Stimulated activated effector memory CD8-positive, alpha-beta T cell treated with anti-CD3 and anti-CD28 coated beads, Interleukin-12 subunit alpha, Interleukin-12 subunit beta, amount 100 ng/mL, for 72 hours (primary cell): ENCODE measurements around the gene RCOR2.

Experiments used
- ATAC-seq: fragments of 150-1000 bp; cut with Tn5 transposase; 2 replicates; pipeline ENCODE4 v1.10.0; 2021
- DNase-seq, 2 donors: peaks; one replicate each; pipeline ENCODE4 v3.0.0; 2021 to 2022; ENCODE audit warnings: low spot score in 2 of 2
- H3K27ac Mint-ChIP-seq: one replicate; pipeline ENCODE4 v1.8.0; 2022; ENCODE audit warnings: mild to moderate bottlenecking, mixed read lengths
- H3K36me3 Mint-ChIP-seq: one replicate; pipeline ENCODE4 v1.8.0; 2022; ENCODE audit warnings: mild to moderate bottlenecking, mixed read lengths
- H3K4me1 Mint-ChIP-seq: one replicate; pipeline ENCODE4 v1.8.0; 2022; ENCODE audit warnings: mixed read lengths
- H3K4me3 Mint-ChIP-seq: one replicate; pipeline ENCODE4 v1.8.0; 2022; ENCODE audit warnings: mild to moderate bottlenecking, mixed read lengths
- H3K9me3 Mint-ChIP-seq: one replicate; pipeline ENCODE4 v1.8.0; 2022; ENCODE audit warnings: mixed read lengths

The RCOR2 gene

GRCh38 chr11:63938479-63939396 lies 21.8 kb upstream of the RCOR2 start, which contains the start of gene NAA40:
NAA40 (plus strand) TSS chr11:63939002; CDS start chr11:63939097, 95 bp downstream.
- DNase-seq (peak; percentile 93 to 96), ATAC-seq (peak; percentile 97)
- H3K4me3 Mint-ChIP-seq: peak within 1 kb of the TSS; percentile 77
- peaks cover 18% of the 10 kb centered on the region for H3K36me3 Mint-ChIP-seq
- peaks cover 25% of the 10 kb centered on the region for H3K4me1 Mint-ChIP-seq
- H3K27ac Mint-ChIP-seq: peak within 1 kb of the TSS; percentile 64
- no peaks in the 10 kb centered on the region for H3K9me3 Mint-ChIP-seq

DNA sequence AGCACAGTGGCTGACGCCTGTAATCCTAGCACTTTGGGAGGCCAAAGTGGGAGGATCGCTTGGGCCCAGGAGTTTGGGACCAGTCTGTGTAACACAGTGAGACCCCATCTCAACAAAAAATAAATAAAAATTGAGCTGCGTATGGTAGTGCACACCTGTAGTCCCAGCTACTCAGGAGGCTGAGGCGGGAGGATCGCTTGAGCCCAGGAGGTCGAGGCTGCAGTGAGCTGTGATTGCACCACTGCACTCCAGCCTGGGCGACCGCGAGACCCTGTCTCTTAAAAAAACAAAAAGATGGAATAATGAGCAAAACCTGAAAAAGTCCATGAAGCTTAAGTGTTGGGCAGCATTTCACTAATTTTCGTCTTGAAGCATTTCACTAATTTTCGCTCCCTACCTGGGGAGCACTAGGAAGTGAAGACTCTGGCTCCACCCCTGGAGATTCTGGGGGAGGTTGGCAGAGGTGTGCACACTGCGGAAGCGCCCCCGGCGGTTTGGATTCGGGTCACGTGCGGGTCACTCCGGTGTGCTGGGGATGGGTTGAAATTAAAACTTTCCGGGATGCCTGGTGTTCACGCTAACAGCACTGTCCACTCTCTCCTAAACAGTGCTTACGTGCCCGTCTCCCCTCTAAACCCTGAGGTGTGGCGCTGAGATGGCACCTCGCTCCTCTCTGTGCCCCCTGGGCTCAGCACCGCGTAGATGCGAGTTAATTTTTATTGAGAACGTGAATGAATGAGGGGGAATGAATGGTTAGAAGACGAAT lies 20.9 kb upstream of the RCOR2 start:
- H3K4me3 Mint-ChIP-seq: peak overlapping the region; percentile 77
- DNase-seq (no peak), ATAC-seq (peak; percentile 38)
- H3K36me3 Mint-ChIP-seq: peaks cover 18% of the 10 kb centered on the region
- H3K27ac Mint-ChIP-seq: peak overlapping the region; percentile 64
- H3K9me3 Mint-ChIP-seq: no peaks in the 10 kb centered on the region
- peaks cover 24% of the 10 kb centered on the region for H3K4me1 Mint-ChIP-seq

DNA sequence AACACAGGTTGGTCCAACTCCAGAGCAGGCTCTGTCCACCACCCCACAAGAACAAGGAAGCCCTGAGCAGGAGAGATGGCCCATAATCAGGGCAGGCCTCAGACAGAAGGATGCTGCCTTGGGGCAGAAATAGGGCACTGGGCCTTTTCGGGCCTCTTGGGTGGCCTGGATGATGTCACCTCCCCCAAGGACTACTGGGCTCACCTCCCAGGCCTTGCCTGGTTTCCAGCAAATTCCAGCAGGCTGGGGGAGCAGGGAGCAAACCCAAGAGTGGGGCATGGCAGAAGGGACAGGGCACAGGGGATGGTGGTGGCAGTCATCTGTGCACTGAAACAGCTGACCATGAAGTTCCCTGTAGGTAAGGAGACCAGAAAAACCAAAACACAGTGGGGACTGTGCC lies 16.5 kb upstream of the RCOR2 start:
- DNase-seq (no peak), ATAC-seq (no peak)
- H3K9me3 Mint-ChIP-seq: no peaks in the 10 kb centered on the region
- no peak overlapping the region for H3K4me3 Mint-ChIP-seq
- H3K27ac Mint-ChIP-seq: peak overlapping the region; percentile 44
- H3K4me1 Mint-ChIP-seq: peaks cover 10% of the 10 kb centered on the region
- peaks cover 6% of the 10 kb centered on the region for H3K36me3 Mint-ChIP-seq

GRCh38 chr11:63931876-63932275 lies 14.9 kb upstream of the RCOR2 start:
- DNase-seq (no peak), ATAC-seq (peak; percentile 22)
- no peak overlapping the region for H3K27ac Mint-ChIP-seq
- no peaks in the 10 kb centered on the region for H3K9me3 Mint-ChIP-seq
- H3K4me3 Mint-ChIP-seq: no peak overlapping the region
- H3K4me1 Mint-ChIP-seq: no peaks in the 10 kb centered on the region
- no peaks in the 10 kb centered on the region for H3K36me3 Mint-ChIP-seq

DNA sequence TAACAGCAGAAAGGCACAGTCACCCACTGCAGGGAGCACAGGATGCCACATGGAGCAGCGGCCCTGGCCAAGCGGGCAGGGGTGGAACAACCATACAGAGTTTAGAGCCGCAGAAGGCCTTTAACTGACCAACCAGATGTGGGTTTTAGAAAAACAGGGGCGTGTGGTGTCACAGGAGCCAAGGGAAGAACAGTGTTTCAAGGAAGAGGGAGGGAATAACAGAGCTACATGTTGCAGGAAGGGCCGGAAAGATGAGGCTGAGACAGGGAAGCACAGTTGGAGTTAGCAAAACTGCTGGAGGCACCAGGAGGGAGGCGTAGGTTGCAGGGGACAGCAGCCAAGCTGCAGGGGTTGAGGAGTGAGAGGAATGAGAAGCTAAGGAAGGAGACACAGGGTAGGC lies 14.1 kb upstream of the RCOR2 start:
- H3K4me3 Mint-ChIP-seq: no peak overlapping the region
- no peaks in the 10 kb centered on the region for H3K36me3 Mint-ChIP-seq
- ATAC-seq (no peak), DNase-seq (no peak)
- no peaks in the 10 kb centered on the region for H3K4me1 Mint-ChIP-seq
- H3K9me3 Mint-ChIP-seq: no peaks in the 10 kb centered on the region
- no peak overlapping the region for H3K27ac Mint-ChIP-seq

GRCh38 chr11:63929616-63930015 lies 12.7 kb upstream of the RCOR2 start:
- no peak overlapping the region for H3K27ac Mint-ChIP-seq
- no peaks in the 10 kb centered on the region for H3K9me3 Mint-ChIP-seq
- ATAC-seq (no peak), DNase-seq (no peak)
- H3K4me1 Mint-ChIP-seq: no peaks in the 10 kb centered on the region
- H3K4me3 Mint-ChIP-seq: no peak overlapping the region
- no peaks in the 10 kb centered on the region for H3K36me3 Mint-ChIP-seq

DNA sequence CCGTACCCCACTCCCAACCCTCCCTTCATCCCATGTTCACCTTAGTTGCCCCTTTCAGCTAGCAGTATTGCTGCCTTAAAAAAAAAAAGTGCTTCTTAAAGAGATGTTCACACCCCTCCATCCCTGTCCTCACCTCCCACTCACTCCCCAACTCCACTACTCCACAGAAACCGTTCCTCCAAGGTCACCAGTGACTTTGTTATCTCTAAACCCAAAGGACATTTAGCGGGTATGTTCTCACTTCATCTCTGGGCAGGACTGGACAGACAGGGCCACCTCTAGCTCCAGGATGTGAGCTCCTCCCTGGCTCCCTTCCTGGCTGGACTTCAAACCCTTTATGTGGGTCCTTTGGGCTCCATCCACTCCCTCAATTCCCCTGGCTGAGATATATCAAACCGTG lies 6.4 kb upstream of the RCOR2 start:
- no peak for ATAC-seq
- DNase-seq: no peak
- H3K4me3 Mint-ChIP-seq: no peak overlapping the region
- H3K9me3 Mint-ChIP-seq: no peaks in the 10 kb centered on the region
- no peaks in the 10 kb centered on the region for H3K36me3 Mint-ChIP-seq
- H3K27ac Mint-ChIP-seq: no peak overlapping the region
- peaks cover 7% of the 10 kb centered on the region for H3K4me1 Mint-ChIP-seq

- DNase-seq: no peak
- Mint-ChIP-seq H3K4me1 (peaks cover 9% of the 10 kb centered on the region), H3K27ac (peak overlapping the region; percentile 60), H3K4me3 (no peak overlapping the region), H3K9me3 (no peaks in the 10 kb centered on the region), H3K36me3 (no peaks in the 10 kb centered on the region)
- ATAC-seq: no peak
Measured at GRCh38 chr11:63922673-63923192, 5.8 kb upstream of the RCOR2 start.

- H3K4me3 Mint-ChIP-seq: no peak overlapping the region
- H3K36me3 Mint-ChIP-seq: no peaks in the 10 kb centered on the region
- peaks cover 17% of the 10 kb centered on the region for H3K4me1 Mint-ChIP-seq
- H3K9me3 Mint-ChIP-seq: no peaks in the 10 kb centered on the region
- H3K27ac Mint-ChIP-seq: no peak overlapping the region
- no peak for ATAC-seq
- peak in 1 of 2 donors; percentile 29 for DNase-seq
Measured at GRCh38 chr11:63920939-63921417, 4.0 kb upstream of the RCOR2 start.

DNA sequence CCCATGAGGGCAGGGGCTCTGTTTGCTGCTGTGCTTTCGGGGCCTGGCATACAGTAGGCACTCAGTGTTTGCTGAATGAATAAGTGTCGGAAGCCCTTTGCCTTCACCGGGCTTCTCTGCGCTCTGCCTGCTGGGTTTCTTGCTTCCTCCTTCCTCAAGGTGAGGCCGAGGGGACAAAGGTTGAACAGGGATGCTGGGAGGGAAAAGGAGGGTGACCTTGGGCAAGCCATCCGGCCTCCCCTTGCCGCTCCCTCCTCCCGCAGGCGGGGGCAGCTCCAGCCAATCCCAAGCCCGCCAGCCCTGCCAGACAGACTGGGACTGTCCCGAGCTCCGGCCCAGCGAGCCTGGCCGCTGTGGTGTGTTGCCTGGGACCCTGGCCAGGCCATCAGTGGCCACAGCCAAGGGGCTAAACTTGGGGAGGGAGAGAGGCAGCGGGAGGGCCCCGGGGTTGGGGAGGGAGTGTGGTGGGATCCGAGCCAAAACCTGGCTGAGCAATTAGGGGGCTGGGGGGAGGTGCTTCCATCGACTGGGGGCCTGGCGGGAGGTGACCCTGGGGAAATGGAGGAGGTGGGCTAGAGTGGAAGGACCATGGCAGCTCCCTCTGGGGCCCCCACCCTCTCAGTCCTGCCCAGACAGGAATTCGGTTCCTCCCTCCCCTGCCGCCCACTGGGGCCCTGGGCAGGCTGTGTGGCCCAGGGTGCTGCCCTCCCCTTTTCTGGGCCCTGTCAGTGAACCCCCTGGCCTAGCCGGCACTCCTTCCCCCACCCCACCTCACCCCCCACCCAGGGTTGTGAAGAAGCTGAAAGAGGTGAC lies 3.4 kb upstream of the RCOR2 start:
- Mint-ChIP-seq H3K9me3 (no peaks in the 10 kb centered on the region), H3K4me1 (peaks cover 17% of the 10 kb centered on the region), H3K36me3 (no peaks in the 10 kb centered on the region), H3K27ac (no peak overlapping the region), H3K4me3 (no peak overlapping the region)
- no peak for DNase-seq
- no peak for ATAC-seq

- no peak overlapping the region for H3K27ac Mint-ChIP-seq
- ATAC-seq (peak; percentile 1), DNase-seq (no peak)
- peak overlapping the region; percentile 75 for H3K4me3 Mint-ChIP-seq
- H3K4me1 Mint-ChIP-seq: peaks cover 17% of the 10 kb centered on the region
- H3K36me3 Mint-ChIP-seq: no peaks in the 10 kb centered on the region
- no peaks in the 10 kb centered on the region for H3K9me3 Mint-ChIP-seq
Measured at GRCh38 chr11:63919267-63920125, 2.5 kb upstream of the RCOR2 start.

DNA sequence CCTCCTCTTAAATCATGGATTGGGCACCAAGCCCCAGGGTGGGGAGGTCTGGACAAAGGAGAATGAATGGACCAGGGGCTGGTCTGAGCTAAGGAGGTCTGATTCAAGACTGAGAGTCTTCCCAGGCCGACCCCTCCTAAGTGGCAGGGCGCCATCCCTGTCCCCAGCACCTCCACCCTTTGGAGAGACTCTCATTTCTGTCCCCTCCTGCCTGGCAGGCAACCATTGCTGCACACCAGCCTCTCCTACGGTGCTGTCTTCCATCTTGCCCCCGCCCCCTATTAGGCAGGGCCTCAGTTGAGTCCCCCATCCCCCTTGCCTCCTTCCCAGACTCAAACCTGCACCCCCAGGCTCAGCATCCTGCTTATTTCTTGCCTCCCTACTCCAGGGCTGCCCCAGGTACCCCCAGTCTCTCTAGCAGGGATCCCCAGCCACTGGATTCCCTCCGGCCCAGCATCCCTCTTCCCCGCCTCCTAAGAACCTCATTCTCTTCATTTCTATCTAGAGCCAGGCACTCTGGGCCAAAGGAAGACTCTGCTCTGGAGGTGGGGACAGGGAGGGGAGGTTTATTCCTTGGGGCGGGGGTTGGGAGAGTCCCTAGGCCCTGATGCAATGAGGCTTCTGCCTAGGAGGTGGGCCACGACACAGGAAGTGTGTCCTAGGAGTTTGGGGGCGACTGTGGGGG lies 1.7 kb upstream of the RCOR2 start:
- H3K36me3 Mint-ChIP-seq: peaks cover 4% of the 10 kb centered on the region
- H3K4me1 Mint-ChIP-seq: peaks cover 17% of the 10 kb centered on the region
- peak overlapping the region; percentile 63 for H3K27ac Mint-ChIP-seq
- no peaks in the 10 kb centered on the region for H3K9me3 Mint-ChIP-seq
- DNase-seq (no peak), ATAC-seq (no peak)
- peak overlapping the region; percentile 75 for H3K4me3 Mint-ChIP-seq

- peaks cover 4% of the 10 kb centered on the region for H3K36me3 Mint-ChIP-seq
- peaks cover 17% of the 10 kb centered on the region for H3K4me1 Mint-ChIP-seq
- DNase-seq (no peak), ATAC-seq (peak; percentile 17)
- H3K4me3 Mint-ChIP-seq: peak overlapping the region; percentile 75
- no peak overlapping the region for H3K27ac Mint-ChIP-seq
- H3K9me3 Mint-ChIP-seq: no peaks in the 10 kb centered on the region
Measured at GRCh38 chr11:63917692-63918506, 935 bp upstream of the RCOR2 start.
